Sciatic nerve (tissue), 2 donors: ENCODE data around the gene CRACDL. TPM values are rescaled to one million over a fixed set of nuclear protein-coding genes. Genes with fewer than 3 reads are reported as not detected.

Experiments used
- ATAC-seq: fragments of 200-7000 bp; cut with Tn5 transposase; one replicate; pipeline ENCODE4 v1.9.1; 2020; ENCODE audit warnings: mild to moderate bottlenecking, moderate library complexity
- DNase-seq: peaks from one replicate; pipeline ENCODE4 v3.0.0-alpha.2; 2020; ENCODE audit warnings: low spot score
- intact Hi-C: fragments of 100-400 bp; cut with DNase I; formaldehyde crosslinking; loops from one replicate; pipeline ENCODE4 v1.14.2; 2022
- total RNA-seq: library from RNA; stranded (reverse); fragmentation: NEBNext Ultra II Directional; extraction: Animal tissue kit (Norgen Biotek cat#: 25700); gene quantifications from one replicate; pipeline ENCODE4 v1.2.1, GENCODE V29; 2021
- donor health status: DM: no; HTN: no; CAD: no.
- donor health status: DM: no; HTN: no; CAD: no.

Gene CRACDL
- total RNA-seq: 12.4 TPM

- intact Hi-C loops: no loop called here
- ATAC-seq: no peak
- DNase-seq: no peak
Observed at GRCh38 chr2:98935777-98936352, at the start of gene CRACDL. TSS of gene CRACDL (minus strand) at chr2:98936225. CDS start at chr2:98846800, 89,425 bp downstream.

DNA sequence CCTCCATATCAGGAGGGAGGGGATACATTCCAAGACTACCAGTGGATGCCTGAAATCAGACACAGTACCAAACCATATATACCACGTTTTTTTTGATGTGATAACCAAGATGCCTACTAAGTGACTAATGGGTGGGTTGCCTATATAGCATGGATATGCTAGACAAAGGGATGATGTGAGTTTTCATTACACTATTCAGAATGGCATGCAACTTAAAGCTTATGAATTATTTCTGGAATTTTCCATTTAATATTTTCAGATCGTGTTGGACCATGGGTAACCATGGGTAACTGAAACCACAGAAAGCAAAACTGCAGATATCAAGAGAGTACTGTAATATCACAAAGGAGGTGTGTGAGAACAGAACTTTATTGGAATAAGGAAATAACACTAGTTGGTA is 39.6 kb upstream of the CRACDL start:
- ATAC-seq: no peak
- intact Hi-C loops: no loop called here
- no peak for DNase-seq

- intact Hi-C loops: no loop called here
- DNase-seq: no peak
- ATAC-seq: no peak
Observed at GRCh38 chr2:98972582-98973167, 36.6 kb upstream of the CRACDL start.

DNA sequence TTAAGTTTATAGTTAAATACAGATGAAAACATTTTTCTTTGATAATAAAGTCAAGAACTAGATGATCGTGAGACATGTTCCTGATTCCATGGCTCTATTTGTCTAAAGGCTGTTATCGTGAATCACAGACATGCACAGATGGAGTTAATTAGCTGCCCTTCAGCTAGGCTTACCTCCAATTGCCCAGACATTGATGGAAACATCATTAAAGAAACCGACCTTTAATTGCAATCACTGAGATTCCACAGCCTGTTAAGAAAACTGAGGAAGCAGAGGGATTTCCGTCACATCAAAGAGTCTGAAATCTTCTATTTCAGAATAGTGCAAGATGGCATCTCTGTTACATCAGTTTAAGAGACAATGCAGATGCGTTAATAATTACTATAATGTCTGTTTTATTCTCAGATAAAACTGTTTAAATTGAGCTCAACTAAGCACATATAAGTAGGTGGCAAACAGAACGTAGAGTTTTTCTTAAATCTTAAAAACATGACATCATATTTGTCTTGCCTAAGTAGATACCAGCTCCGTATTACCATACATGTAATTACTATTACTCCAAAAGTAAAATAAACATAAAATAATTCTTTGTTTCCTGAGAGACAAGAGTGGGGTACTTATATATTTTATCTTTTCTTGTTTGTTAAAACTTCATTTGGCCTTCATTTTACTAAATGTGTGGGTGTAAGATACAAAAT is 23.9 kb upstream of the CRACDL start:
- intact Hi-C loops: no loop called here
- no peak for ATAC-seq

GRCh38 chr2:98952966-98953365 is 16.9 kb upstream of the CRACDL start:
- DNase-seq: no peak
- intact Hi-C loops: no loop called here
- no peak for ATAC-seq

More for the DNA sequence above, 23.9 kb upstream of the CRACDL start:
- no peak for DNase-seq

DNA sequence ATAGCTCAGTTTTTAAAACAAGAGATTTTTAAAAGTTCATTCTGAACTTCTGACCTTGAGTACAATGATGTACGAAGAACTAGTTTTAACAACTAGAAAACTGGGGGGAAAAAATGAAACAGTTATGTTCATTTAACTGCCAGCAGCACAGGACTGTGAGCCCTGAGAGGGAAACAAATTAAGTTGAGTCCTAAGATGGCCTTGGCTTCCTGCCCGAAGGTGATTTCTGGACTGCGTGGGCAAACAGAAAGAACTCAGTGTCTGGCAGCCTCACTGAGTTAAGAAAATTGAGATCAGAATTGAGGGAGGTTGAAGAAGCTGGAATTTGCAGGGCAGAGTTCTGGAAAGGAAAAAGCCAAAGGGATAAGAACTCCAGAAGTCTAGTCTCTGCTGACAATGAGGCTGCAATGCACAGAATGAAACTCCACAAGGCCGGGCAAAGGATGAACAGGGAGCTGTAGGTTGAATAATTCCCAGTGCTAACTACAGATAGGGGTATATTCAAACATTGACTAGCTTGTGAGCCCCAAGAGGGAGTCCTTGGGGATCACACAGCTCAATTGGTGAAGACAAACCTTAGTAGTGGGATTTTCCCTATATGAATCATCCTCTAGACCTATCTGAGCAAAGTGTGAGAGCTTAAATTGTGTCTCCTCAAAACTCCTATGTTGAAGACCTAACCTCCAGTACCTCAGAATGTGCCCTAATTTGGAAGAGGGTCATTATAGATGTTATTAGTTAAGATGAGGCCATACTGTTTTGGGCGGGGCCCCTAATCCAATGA is 13.1 kb upstream of the CRACDL start:
- intact Hi-C loops: no loop called here
- DNase-seq (no peak), ATAC-seq (no peak)

DNA sequence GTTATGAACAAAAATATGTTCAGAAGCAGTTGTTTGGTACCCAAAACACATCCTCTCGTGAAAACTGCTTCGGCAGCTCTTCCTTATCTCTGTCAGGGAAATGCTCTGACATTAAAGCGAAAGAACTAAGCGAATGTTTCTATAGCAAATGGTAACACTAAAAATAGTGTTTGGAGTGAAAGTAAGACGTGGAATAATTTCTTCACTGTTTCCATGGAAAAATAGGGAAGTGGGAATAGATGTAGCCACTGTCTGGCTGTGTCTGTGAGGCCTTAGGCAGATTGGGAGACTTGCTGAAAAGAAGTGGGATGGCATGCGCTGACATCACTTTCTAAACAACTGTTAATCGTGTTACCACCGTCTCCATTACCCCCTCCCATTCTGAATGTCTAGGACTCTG is 11.5 kb upstream of the CRACDL start:
- DNase-seq: no peak
- intact Hi-C loops: no loop called here
- ATAC-seq: no peak

GRCh38 chr2:98946855-98947254 is 10.8 kb upstream of the CRACDL start:
- intact Hi-C loops: no loop called here
- ATAC-seq (no peak), DNase-seq (no peak)

- ATAC-seq: no peak
- no peak for DNase-seq
- intact Hi-C loops: no loop called here
Observed at GRCh38 chr2:98944775-98945174, 8.8 kb upstream of the CRACDL start.

DNA sequence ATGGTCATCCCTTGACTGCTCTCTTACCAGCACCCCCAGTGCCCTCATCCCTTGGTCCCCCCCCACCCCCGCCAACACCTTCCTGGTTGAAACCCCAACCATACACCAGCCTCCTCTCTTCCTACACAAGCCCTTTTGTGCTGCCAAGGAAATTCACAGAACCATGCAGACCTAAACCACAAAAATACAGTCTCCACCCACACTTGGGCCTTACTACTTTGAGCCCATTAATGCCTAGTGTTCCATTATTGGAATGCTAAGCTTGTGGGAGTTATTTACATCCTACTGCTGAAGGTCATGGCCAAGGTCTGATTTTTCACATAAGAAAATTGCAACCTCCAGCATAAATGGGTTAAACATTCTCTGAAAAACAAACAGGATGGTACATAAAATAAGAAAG is 4.1 kb upstream of the CRACDL start:
- intact Hi-C loops: no loop called here
- no peak for ATAC-seq

GRCh38 chr2:98937906-98938305 is 1.9 kb upstream of the CRACDL start:
- ATAC-seq (no peak), DNase-seq (no peak)
- intact Hi-C loops: no loop called here

More for the DNA sequence above, 4.1 kb upstream of the CRACDL start:
- DNase-seq: no peak

DNA sequence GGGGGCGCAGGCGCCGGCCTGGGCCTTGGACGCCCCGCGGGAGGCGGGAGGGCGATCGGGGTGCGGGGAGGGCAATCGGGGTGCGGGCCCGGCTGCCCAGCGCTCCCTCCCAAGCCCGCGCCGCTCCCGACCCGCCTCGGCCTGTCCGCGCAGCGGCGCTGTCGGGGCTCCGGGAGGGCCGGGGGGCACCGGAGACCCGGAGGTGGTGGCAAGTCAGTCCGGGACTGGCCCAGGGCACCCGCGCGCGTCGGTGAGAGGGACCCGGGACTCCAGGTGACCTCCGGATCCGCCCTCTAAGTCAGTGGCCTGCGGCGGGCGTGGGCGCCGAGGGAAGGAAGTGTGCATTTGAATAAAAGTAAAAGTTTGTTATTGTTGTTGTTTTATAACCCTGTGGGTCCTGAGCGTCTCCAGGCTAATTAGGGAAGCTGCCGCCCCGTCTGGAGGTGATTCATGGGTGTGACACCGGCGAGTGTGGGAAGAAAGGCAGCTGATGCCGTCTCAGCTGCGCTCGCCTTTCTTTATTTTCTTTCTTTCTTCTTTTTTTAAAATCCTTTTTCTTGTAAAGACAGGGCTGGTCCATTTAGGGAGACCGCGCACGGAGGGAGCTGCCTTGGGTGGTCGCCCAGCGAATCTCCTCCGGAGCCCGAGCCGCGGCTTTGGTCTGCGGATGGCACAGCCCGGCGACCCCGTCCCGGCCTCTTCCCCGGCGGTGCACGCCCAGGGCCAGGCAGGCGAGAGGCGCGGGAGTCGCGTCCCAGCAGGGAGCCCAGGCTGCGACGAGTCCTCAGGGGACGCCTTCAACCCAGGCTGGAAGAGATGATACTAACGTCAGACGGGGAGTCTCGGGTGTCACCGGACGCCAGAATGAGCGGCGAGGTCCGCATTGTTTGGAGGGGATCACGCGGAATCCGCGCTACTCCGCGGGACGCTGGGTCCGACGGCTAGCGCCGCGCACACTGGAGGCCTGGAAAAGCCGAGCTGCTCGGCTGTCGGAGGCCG is 627 bp upstream of the CRACDL start:
- intact Hi-C loops: no loop called here
- DNase-seq (no peak), ATAC-seq (peak; percentile 29)

DNA sequence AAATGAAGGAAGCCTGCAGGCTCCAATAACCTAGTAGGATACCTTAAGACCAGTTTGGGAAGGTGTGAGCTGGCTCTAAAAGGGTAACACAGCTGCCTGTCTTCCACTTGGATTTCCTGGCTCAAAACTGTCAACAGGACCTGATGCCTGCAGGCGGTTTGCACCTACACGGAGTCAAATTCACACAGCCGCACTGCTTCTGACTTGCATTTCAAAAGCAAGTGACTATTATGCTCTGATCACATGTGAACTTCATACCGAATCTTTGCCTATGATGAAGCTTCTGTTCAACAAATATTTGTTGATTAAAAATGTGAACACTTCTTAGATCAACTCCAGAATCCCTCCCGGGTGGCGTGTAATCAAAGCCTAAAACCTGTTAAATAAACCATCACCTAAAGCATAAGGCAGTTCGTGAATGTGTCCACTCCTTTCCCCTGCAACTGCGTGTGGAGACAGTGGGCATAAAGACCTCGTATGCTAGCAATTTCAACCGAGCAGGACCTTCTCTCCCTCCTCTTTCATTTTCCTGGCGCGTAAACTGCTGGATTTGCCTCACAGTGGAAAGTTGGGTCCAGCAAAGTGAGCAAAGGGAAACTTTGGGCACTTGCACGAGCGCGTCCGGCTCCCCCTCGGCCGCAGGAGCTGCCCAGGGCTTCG is 784 bp downstream of the CRACDL start:
- ATAC-seq (no peak), DNase-seq (no peak)
- intact Hi-C loops: no loop called here

DNA sequence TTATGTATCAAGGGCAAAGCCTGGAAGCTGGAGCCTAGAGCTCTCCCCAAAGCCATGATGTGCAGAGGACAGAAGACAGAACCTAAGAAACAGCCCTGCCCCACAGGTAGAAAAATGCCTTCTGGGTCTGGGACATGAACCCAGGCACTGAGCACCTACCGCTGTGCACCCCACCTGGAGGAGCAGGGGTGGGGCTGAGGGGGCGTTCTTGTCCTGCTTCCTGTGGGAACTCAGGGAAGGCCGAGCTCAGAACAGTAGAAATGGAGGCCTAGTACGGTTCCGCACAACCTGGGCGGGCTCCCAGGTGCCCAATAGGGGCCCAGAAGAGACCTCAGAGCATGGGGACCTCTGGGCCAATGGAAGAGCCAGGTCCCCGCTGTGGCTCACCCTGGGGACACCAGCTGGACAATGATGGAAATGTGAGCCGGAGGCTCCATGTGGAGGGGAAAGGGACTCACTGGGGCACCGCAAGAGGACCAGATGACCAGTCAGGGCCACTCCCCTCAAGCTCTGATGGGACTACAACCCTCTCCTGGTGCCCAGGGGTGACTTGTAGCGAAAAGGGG is 3.2 kb downstream of the CRACDL start:
- ATAC-seq (no peak), DNase-seq (no peak)
- intact Hi-C loops: no loop called here

DNA sequence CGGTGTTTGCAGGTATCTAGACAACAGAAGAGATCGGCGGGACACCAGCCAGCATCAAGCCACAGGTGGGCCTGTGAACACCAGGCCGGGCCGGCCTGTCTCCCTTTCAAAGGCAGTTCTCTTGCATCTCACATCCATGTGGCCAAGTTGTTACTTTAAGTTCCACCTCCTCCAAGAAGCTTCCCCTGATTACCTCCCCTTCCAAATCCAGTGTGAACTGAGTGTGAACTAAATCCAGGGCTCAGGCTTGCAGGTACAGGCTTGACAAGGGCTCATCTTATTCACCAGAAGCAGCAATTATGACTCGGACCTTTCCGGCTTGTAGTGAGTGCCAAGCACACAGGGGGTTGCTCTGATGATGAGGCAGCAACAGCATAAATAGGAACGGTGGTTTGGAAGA is 3.9 kb downstream of the CRACDL start:
- DNase-seq (no peak), ATAC-seq (no peak)
- intact Hi-C loops: no loop called here

DNA sequence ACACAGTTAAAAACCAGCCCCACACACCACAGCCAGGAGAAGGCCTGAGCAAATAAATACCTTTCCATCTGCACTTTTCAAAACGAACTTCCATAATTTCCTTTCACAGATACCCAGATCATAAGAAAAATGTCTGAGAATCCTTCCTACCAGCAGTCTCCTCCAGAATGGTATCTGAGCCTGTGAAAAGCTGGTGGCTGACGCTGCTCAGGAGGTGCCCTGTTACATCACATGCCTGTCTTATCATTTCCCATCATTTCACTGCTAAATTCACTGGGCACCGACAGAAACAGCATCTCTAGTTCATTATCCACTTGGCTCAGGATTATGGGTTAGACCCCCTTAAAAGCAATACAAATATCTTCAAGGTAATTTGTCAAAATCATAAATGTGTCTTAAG is 4.4 kb downstream of the CRACDL start:
- ATAC-seq (no peak), DNase-seq (no peak)
- intact Hi-C loops: no loop called here

GRCh38 chr2:98929920-98930319 is 6.1 kb downstream of the CRACDL start:
- DNase-seq (no peak), ATAC-seq (no peak)
- intact Hi-C loops: no loop called here

DNA sequence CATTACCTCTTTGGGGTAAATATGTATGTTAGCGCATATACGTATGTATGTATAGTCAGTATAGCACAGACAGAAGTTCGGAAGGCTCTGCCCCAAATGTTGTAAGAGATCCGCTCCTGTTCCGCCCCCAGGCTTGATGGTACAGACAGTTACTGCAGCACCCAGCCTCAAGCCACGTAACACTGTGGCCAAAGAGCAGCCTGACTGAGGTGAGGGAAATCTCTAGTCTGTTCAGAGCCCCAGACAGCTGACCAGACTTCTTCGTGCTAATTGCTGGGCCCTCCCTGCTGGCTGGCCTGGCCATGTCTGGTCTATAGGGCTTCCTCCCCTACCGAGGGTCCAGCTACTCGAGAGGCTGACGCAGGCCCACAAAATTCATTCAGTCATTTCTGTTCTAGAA is 7.8 kb downstream of the CRACDL start:
- DNase-seq (no peak), ATAC-seq (no peak)
- intact Hi-C loops: no loop called here
